ENCODE data around the gene SLA2. TPM values are rescaled to one million over a fixed set of nuclear protein-coding genes. Genes with fewer than 3 reads are reported as not detected.

Gene SLA2
- total and polyA plus RNA-seq, 2 of the 8 experiments (the other 6 are each of a cell fraction or from before 2014, with no cell fraction given): 0.18 TPM; not detected in 1

GRCh38 chr20:36677422-36677771, 31.4 kb upstream of the SLA2 start (continued):
- TF ChIP-seq RNF2 (IDR thresholded peaks at IDR 0.05; ENCODE audit: borderline replicate concordance, low read depth, low read length, missing control alignments, poor library complexity, severe bottlenecking): no peak
- no peak for TF ChIP-seq EZH2 (IDR thresholded peaks at IDR 0.05; ENCODE audit: low read depth, low read length, severe bottlenecking)
